Calu3 (cell line): ENCODE measurements around the gene S100A4. TPM values are rescaled to one million over a fixed set of nuclear protein-coding genes. Genes with fewer than 3 reads are reported as not detected.
A peak's percentile ranks its signal among the peaks of the same experiment; 100 is the strongest.

Experiments
- BruUV-seq: library from RNA; stranded (reverse); fragments of 400-500 nt; replicated peaks from 2 replicates; lab custom pipeline; 2021; lab: Mats Ljungman, UMichigan
- CTCF ChIA-PET: fragments of 300-600 bp; sonication (Branson Sonifier 250); formaldehyde crosslinking; loops from one replicate; lab custom pipeline; 2022; ENCODE audit warnings: antibody characterized with exemption; lab: Charles Lee
- DNase-seq: peaks from one replicate; pipeline ENCODE4 v3.0.0; 2022
- H3K27ac Mint-ChIP-seq: one replicate; pipeline ENCODE4 v1.8.0; 2022; ENCODE audit warnings: mixed read lengths; ENCODE audit not compliant: unreplicated experiment
- H3K27me3 Mint-ChIP-seq: one replicate; pipeline ENCODE4 v1.8.0; 2022; ENCODE audit warnings: mixed read lengths; ENCODE audit not compliant: unreplicated experiment
- H3K36me3 Mint-ChIP-seq: one replicate; pipeline ENCODE4 v1.8.0; 2022; ENCODE audit warnings: mild to moderate bottlenecking, moderate library complexity, mixed read lengths; ENCODE audit not compliant: insufficient read depth, unreplicated experiment
- H3K4me1 Mint-ChIP-seq: one replicate; pipeline ENCODE4 v1.8.0; 2022; ENCODE audit warnings: mild to moderate bottlenecking, low read depth, mixed read lengths; ENCODE audit not compliant: unreplicated experiment
- H3K4me3 Mint-ChIP-seq: one replicate; pipeline ENCODE4 v1.8.0; 2022; ENCODE audit warnings: mild to moderate bottlenecking, low read depth, moderate library complexity, mixed read lengths; ENCODE audit not compliant: unreplicated experiment
- H3K9me3 Mint-ChIP-seq: one replicate; pipeline ENCODE4 v1.8.0; 2022; ENCODE audit warnings: low read depth, mixed read lengths; ENCODE audit not compliant: unreplicated experiment
- CTCF ChIP-seq: fragments of 200-600 bp; IDR thresholded peaks from one replicate; pipeline ENCODE4 v1.8.0; 2022; ENCODE audit warnings: antibody characterized with exemption; ENCODE audit not compliant: unreplicated experiment
- intact Hi-C: fragments of 100-400 bp; cut with micrococcal nuclease; formaldehyde crosslinking; loops from one replicate; pipeline ENCODE4 v1.10.0; 2022; ENCODE audit not compliant: unreplicated experiment
- total RNA-seq: library from RNA; stranded (reverse); gene quantifications from 2 replicates; pipeline ENCODE4 v1.2.3, GENCODE V29; 2022

Gene S100A4
- total RNA-seq, 1 experiment from 2014 or later = 20.5 TPM

GRCh38 chr1:153536671-153537375, 8.8 kb downstream of the S100A4 start:
- no peaks in the 10 kb centered on the region for H3K27me3 Mint-ChIP-seq
- no peaks in the 10 kb centered on the region for H3K9me3 Mint-ChIP-seq
- TSS peak; percentile 28 for BruUV-seq
- peak; percentile 59 for DNase-seq
- H3K4me3 Mint-ChIP-seq = peak overlapping the region; percentile 93
- intact Hi-C loops = no loop called here
- peak overlapping the region; percentile 77 for H3K27ac Mint-ChIP-seq
- CTCF ChIA-PET = interaction anchor here (0.8 to 6.0 kb wide), 4 partner anchors 8 to 32 kb away, joined by 3 to 117 read pairs (median 45); partner anchors contain the start of genes S100A2 and S100A4
- no peak for TF ChIP-seq CTCF
- H3K36me3 Mint-ChIP-seq = peaks cover 65% of the 10 kb centered on the region
- H3K4me1 Mint-ChIP-seq = peaks cover 84% of the 10 kb centered on the region

- TF ChIP-seq CTCF = no peak
- H3K36me3 Mint-ChIP-seq = peaks cover 65% of the 10 kb centered on the region
- peak overlapping the region; percentile 77 for H3K27ac Mint-ChIP-seq
- no peaks in the 10 kb centered on the region for H3K27me3 Mint-ChIP-seq
- CTCF ChIA-PET = interaction anchor here (0.5 to 6.0 kb wide), 9 partner anchors 9 to 76 kb away, joined by 3 to 117 read pairs (median 5); partner anchors contain the start of genes S100A16, S100A2 and S100A4
- peak; percentile 96 for DNase-seq
- H3K4me3 Mint-ChIP-seq = peak overlapping the region; percentile 93
- peaks cover 78% of the 10 kb centered on the region for H3K4me1 Mint-ChIP-seq
- BruUV-seq = no TSS peak
- intact Hi-C loops = no loop called here
- no peaks in the 10 kb centered on the region for H3K9me3 Mint-ChIP-seq
Observed at GRCh38 chr1:153536012-153536670, 9.5 kb downstream of the S100A4 start.

GRCh38 chr1:153535242-153536011, 10.2 kb downstream of the S100A4 start, which contains the start of gene S100A6:
Gene S100A6, minus strand, starts transcription at chr1:153535991. Its CDS starts 652 bp downstream, at chr1:153535339.
- TSS peak; percentile 68 for BruUV-seq
- no peak for TF ChIP-seq CTCF
- intact Hi-C loops = no loop called here
- DNase-seq = peak; percentile 71
- Mint-ChIP-seq H3K36me3 (peaks cover 69% of the 10 kb centered on the region), H3K4me3 (peak within 1 kb of the TSS; percentile 93), H3K27ac (peak within 1 kb of the TSS; percentile 77), H3K4me1 (peaks cover 71% of the 10 kb centered on the region), H3K27me3 (no peaks in the 10 kb centered on the region), H3K9me3 (no peaks in the 10 kb centered on the region)
- CTCF ChIA-PET = interaction anchor here (0.5 to 6.0 kb wide), 12 partner anchors 9 to 81 kb away, joined by 3 to 117 read pairs (median 4); partner anchors contain the start of genes S100A14, S100A16, S100A2 and S100A4

GRCh38 chr1:153534925-153535241, 10.7 kb downstream of the S100A4 start:
- no TSS peak for BruUV-seq
- CTCF ChIA-PET = interaction anchor here (0.7 to 6.0 kb wide), 9 partner anchors 10 to 81 kb away, joined by 3 to 117 read pairs (median 4); partner anchors contain the start of genes S100A14, S100A16, S100A2 and S100A4
- no peak for DNase-seq
- Mint-ChIP-seq H3K36me3 (peaks cover 70% of the 10 kb centered on the region), H3K4me1 (peaks cover 65% of the 10 kb centered on the region), H3K27ac (peak overlapping the region; percentile 77), H3K4me3 (peak overlapping the region; percentile 93), H3K27me3 (no peaks in the 10 kb centered on the region), H3K9me3 (no peaks in the 10 kb centered on the region)
- intact Hi-C loops = no loop called here
- no peak for TF ChIP-seq CTCF
